ENCODE results near the gene YRDC. TPM values are rescaled to one million over a fixed set of nuclear protein-coding genes. Genes with fewer than 3 reads are reported as not detected.

The YRDC gene
- total RNA-seq, 1 experiment from 2014 or later, result 24.6 TPM

GRCh38 chr1:37795340-37796125 lies 12.5 kb downstream of the YRDC start (continued):
- TF ChIP-seq SP1 (CRISPR knock-in tag; conservative IDR thresholded peaks at IDR 0.05) (peak; percentile 80), TEAD1 (CRISPR knock-in tag; IDR thresholded peaks at IDR 0.05) (peak; percentile 98), JUN (CRISPR knock-in tag; IDR thresholded peaks at IDR 0.05) (peak; percentile 96), IRF1 (CRISPR knock-in tag; IDR thresholded peaks at IDR 0.05) (peak; percentile 68; the same call in 1 of the 2 replicates), ZNF416 (CRISPR knock-in tag; IDR thresholded peaks at IDR 0.05) (no peak), ZNF219 (CRISPR knock-in tag; IDR thresholded peaks at IDR 0.05; ENCODE audit: borderline replicate concordance) (peak; percentile 96), ZNF263 (CRISPR knock-in tag; IDR thresholded peaks at IDR 0.05; ENCODE audit: low read depth) (0 out of 2 replicates have a peak, but pooled peaks have one; percentile 27), ATF6 (CRISPR knock-in tag; IDR thresholded peaks at IDR 0.05) (no peak), CBFB (CRISPR knock-in tag; IDR thresholded peaks at IDR 0.05; ENCODE audit: low read depth) (no peak), CTCF (IDR thresholded peaks at IDR 0.05) (no peak), ZNF232 (CRISPR knock-in tag; IDR thresholded peaks at IDR 0.05) (peak; percentile 97), ETV6 (CRISPR knock-in tag; IDR thresholded peaks at IDR 0.05) (peak; percentile 92), IRF2 (CRISPR knock-in tag; IDR thresholded peaks at IDR 0.05; ENCODE audit: borderline replicate concordance, low read depth) (peak; percentile 89; the same call in 1 of the 2 replicates), ZNF396 (CRISPR knock-in tag; IDR thresholded peaks at IDR 0.05; ENCODE audit: borderline replicate concordance) (no peak), NFYB (CRISPR knock-in tag; conservative IDR thresholded peaks at IDR 0.05; ENCODE audit: low read depth) (peak; percentile 53), ZNF423 (CRISPR knock-in tag; IDR thresholded peaks at IDR 0.05) (0 out of 2 replicates have a peak, but pooled peaks have one; percentile 27), FOXJ3 (CRISPR knock-in tag; IDR thresholded peaks at IDR 0.05; ENCODE audit: borderline replicate concordance) (no peak), ZBTB21 (CRISPR knock-in tag; IDR thresholded peaks at IDR 0.05; ENCODE audit: borderline replicate concordance) (peak; percentile 72; the same call in 1 of the 2 replicates)
- TF ChIP-seq, protein P1, sequence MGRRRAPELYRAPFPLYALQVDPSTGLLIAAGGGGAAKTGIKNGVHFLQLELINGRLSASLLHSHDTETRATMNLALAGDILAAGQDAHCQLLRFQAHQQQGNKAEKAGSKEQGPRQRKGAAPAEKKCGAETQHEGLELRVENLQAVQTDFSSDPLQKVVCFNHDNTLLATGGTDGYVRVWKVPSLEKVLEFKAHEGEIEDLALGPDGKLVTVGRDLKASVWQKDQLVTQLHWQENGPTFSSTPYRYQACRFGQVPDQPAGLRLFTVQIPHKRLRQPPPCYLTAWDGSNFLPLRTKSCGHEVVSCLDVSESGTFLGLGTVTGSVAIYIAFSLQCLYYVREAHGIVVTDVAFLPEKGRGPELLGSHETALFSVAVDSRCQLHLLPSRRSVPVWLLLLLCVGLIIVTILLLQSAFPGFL (CRISPR knock-in tag; IDR thresholded peaks at IDR 0.05; ENCODE audit: borderline replicate concordance), result 0 out of 2 replicates have a peak, but pooled peaks have one; percentile 18
- TF ChIP-seq, protein P2, sequence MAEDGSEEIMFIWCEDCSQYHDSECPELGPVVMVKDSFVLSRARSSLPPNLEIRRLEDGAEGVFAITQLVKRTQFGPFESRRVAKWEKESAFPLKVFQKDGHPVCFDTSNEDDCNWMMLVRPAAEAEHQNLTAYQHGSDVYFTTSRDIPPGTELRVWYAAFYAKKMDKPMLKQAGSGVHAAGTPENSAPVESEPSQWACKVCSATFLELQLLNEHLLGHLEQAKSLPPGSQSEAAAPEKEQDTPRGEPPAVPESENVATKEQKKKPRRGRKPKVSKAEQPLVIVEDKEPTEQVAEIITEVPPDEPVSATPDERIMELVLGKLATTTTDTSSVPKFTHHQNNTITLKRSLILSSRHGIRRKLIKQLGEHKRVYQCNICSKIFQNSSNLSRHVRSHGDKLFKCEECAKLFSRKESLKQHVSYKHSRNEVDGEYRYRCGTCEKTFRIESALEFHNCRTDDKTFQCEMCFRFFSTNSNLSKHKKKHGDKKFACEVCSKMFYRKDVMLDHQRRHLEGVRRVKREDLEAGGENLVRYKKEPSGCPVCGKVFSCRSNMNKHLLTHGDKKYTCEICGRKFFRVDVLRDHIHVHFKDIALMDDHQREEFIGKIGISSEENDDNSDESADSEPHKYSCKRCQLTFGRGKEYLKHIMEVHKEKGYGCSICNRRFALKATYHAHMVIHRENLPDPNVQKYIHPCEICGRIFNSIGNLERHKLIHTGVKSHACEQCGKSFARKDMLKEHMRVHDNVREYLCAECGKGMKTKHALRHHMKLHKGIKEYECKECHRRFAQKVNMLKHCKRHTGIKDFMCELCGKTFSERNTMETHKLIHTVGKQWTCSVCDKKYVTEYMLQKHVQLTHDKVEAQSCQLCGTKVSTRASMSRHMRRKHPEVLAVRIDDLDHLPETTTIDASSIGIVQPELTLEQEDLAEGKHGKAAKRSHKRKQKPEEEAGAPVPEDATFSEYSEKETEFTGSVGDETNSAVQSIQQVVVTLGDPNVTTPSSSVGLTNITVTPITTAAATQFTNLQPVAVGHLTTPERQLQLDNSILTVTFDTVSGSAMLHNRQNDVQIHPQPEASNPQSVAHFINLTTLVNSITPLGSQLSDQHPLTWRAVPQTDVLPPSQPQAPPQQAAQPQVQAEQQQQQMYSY (CRISPR knock-in tag; IDR thresholded peaks at IDR 0.05), result no peak
- TF ChIP-seq, protein P3, sequence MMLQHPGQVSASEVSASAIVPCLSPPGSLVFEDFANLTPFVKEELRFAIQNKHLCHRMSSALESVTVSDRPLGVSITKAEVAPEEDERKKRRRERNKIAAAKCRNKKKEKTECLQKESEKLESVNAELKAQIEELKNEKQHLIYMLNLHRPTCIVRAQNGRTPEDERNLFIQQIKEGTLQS (CRISPR knock-in tag; conservative IDR thresholded peaks at IDR 0.05), result no peak
